RPMI7951 (cell line): Measurements from ENCODE around the gene ADAMTS18. TPM values are rescaled to one million over a fixed set of nuclear protein-coding genes. Genes with fewer than 3 reads are reported as not detected.
A peak's percentile ranks its signal among the peaks of the same experiment; 100 is the strongest.
"Not testable (repeated sequence)": the region's sequence is repeated elsewhere in the genome, so short reads cannot be mapped to it uniquely, and the experiment has no call there.

Source experiments
- DNase-seq: peaks from one replicate; pipeline ENCODE4 v3.0.0-alpha.2; 2012; ENCODE audit warnings: low read depth
- total RNA-seq: library from RNA; depleted of rRNA; stranded (reverse); fragments of >200 nt; shearing (Covaris generic); gene quantifications from 2 replicates; pipeline ENCODE4 v1.2.3, GENCODE V29; 2014; rRNA removed

The ADAMTS18 gene, protein sequence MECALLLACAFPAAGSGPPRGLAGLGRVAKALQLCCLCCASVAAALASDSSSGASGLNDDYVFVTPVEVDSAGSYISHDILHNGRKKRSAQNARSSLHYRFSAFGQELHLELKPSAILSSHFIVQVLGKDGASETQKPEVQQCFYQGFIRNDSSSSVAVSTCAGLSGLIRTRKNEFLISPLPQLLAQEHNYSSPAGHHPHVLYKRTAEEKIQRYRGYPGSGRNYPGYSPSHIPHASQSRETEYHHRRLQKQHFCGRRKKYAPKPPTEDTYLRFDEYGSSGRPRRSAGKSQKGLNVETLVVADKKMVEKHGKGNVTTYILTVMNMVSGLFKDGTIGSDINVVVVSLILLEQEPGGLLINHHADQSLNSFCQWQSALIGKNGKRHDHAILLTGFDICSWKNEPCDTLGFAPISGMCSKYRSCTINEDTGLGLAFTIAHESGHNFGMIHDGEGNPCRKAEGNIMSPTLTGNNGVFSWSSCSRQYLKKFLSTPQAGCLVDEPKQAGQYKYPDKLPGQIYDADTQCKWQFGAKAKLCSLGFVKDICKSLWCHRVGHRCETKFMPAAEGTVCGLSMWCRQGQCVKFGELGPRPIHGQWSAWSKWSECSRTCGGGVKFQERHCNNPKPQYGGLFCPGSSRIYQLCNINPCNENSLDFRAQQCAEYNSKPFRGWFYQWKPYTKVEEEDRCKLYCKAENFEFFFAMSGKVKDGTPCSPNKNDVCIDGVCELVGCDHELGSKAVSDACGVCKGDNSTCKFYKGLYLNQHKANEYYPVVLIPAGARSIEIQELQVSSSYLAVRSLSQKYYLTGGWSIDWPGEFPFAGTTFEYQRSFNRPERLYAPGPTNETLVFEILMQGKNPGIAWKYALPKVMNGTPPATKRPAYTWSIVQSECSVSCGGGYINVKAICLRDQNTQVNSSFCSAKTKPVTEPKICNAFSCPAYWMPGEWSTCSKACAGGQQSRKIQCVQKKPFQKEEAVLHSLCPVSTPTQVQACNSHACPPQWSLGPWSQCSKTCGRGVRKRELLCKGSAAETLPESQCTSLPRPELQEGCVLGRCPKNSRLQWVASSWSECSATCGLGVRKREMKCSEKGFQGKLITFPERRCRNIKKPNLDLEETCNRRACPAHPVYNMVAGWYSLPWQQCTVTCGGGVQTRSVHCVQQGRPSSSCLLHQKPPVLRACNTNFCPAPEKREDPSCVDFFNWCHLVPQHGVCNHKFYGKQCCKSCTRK (N-terminal part only)
- total RNA-seq, result not detected in 2 replicates

GRCh38 chr16:77434530-77435271 lies at the start of gene ADAMTS18:
ADAMTS18 (minus strand) TSS chr16:77435034; CDS start chr16:77434695, 339 bp downstream.
- DNase-seq, result no peak

DNA sequence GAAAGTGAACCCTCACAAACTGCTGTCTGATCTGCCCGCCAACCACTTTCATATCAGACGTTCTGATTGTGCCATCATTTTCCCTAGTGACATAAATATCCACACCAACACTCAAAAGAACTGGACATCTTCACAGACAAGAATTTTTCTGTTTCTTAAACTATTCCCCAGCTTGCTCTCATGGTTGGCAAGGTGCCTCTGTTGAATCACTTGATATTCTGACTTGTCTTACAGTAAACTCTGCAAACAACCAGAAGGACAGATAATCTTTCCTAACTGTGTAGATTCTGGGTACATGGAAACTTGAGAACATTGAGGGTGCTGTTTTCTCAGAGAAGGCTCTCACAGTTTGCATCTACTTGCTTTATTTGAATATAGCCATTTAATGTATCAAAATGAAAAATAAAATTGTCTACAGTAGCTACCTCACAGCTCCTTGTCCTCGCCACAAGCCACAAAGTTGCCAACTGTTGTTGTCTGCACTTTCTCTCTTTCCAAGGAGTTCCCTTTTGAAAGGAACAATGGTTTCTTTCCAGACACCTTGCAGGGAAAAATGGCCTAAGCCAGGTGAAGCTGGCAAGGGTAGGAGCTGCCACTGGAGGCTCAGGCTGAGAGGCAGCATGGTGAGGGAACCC lies 46.0 kb upstream of the ADAMTS18 start:
- no peak for DNase-seq

- DNase-seq, result no peak
Observed at GRCh38 chr16:77472262-77472661, 37.4 kb upstream of the ADAMTS18 start.

GRCh38 chr16:77470851-77471250 lies 36.0 kb upstream of the ADAMTS18 start:
- no peak for DNase-seq

GRCh38 chr16:77469634-77470033 lies 34.8 kb upstream of the ADAMTS18 start:
- no peak for DNase-seq

GRCh38 chr16:77468831-77469230 lies 34.0 kb upstream of the ADAMTS18 start:
- DNase-seq, result no peak

DNA sequence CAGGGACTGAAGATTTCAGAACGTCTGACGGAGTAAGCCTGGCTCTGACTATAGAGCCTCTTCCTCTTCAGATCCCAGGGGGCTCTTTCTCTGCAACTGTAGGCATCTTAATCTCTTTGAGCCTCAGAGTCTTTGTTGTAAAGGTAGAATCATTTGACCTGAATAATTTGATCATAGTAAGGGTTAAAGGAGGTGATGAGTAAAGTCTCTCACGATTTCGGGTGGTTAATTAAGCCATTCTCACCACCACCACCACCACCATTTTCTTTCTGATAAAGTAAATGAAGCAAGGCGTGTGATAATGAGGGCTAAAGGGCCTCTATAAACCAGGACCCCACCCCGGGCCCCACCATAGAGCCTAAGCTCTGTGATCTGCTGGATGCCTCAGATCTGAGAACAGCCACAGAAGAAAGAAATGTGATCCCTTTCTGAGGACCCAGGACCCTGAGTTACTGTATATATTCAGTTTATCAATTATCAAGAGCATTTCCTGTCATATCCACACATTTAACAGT lies 33.0 kb upstream of the ADAMTS18 start:
- no peak for DNase-seq

DNA sequence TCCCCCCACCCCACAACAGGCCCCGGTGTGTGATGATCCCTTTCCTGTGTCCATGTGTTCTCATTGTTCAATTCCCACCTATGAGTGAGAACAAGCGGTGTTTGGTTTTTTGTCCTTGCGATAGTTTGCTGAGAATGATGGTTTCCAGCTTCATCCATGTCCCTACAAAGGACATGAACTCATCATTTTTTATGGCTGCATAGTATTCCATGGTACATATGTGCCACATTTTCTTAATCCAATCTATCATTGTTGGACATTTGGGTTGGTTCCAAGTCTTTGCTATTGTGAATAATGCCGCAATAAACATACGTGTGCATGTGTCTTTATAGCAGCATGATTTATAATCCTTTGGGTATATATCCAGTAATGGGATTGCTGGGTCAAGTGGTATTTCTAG lies 28.8 kb upstream of the ADAMTS18 start:
- DNase-seq, result not testable (repeated sequence)

- no peak for DNase-seq
Observed at GRCh38 chr16:77462894-77463293, 28.1 kb upstream of the ADAMTS18 start.

GRCh38 chr16:77459534-77460254 lies 24.9 kb upstream of the ADAMTS18 start:
- no peak for DNase-seq

DNA sequence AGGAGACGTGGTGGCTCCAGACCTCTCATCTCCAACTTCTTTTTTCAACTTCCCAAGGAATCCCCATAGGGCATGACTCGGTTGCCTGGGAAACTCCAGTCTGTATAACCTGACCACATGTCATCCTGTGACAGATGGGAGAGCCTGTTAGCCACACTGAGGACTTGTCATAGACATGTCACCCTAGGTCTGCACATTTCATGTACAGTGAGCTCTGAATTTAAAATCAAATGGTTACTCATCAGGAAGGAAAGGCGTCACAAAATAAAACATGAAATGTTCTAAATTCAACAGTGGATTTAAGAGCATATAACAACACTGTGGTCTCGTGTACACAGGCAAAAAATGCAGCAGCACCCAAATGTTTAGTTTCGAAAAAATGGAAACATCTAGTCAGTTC lies 22.2 kb upstream of the ADAMTS18 start:
- DNase-seq, result peak; percentile 3

GRCh38 chr16:77452243-77452642 lies 17.4 kb upstream of the ADAMTS18 start:
- DNase-seq, result no peak

DNA sequence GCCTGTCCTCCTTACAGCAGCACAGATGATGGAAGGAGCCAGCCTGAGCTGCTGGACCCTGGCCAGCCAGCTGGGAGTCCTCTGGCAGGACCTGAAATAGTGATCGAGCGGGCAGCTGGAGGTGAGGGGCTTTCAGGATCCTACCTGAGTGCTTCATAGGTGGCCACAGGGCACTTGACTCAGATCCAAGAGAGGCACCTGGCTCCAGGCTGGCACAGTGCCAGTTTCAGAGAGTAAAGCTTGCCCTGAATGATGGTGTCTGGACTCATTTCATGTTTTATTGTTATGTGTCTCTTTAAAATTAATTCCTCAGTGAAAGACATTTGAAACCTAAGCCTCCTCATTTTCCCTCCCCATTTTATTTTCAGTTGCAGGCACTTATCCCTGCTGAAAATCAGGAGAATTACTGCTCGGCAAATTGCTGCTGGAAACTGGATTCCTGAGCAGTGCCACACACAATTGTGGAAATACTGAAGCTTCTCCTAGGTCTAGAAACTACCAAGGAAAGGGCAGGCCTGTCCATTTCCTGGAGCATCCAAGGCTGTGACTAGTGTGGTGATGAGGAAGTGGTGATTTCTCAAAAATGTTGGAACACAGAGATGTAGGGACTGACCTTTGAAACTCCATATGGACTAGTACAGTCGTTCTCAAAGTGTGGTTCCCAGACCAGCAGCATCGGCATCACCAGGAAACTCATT lies 16.1 kb upstream of the ADAMTS18 start:
- no peak for DNase-seq

DNA sequence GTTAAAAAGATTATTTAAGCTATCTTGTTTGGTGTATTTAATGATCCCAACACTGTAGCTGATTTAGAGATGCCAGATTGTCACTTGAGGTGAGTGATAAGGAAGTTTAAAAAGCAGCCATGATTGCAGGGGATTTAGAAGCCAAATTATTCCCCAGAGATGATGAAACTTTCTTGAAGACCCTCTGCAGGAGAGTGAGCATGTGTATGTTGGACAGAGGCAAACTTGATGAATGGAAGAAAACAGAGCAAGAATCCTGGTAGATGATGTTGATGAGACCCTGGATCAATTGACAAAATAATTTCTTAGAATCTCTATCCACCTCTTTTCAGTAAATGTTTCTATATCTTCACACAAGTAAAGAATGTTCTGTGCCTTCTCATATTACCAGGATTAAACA lies 14.4 kb upstream of the ADAMTS18 start:
- DNase-seq, result no peak

- DNase-seq, result no peak
Observed at GRCh38 chr16:77445324-77445723, 10.5 kb upstream of the ADAMTS18 start.

- no peak for DNase-seq
Observed at GRCh38 chr16:77444147-77444460, 9.3 kb upstream of the ADAMTS18 start.

DNA sequence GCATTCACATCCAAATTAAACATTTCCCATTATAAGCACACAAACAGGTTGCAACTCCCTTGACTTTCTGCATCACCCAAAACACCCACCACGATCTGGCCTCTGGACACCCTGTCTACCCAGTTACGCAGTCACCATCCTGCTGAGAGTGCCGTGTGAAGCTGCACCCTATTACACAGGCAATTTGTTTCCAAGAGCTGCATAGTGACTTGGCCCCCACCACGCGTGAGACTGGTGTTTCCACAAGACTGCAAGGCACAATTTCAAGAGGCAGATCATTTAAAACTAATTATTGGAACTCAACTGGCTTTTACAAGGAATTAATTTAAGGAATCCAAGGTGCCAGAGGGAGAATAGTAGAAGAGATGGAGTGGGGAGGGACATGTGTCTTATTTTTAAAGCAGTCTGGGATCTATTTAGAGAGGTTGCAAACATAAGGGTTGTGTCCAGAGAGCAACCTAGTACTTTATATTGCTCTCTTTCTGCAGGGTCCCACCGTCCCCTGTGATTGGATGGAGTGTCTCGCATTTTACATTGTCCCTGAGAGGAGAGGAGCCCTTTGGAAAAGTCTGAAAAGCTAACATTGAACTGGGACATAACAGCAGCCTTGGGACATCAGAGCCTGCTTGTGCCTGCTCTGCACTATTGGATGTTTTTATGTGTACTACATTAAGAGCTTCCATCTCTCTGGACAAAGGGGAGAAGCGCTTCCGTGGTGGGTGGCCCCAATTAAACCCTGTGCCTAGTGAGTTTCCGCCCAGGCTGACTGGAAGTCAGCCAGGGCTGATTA lies 8.7 kb upstream of the ADAMTS18 start:
- no peak for DNase-seq

DNA sequence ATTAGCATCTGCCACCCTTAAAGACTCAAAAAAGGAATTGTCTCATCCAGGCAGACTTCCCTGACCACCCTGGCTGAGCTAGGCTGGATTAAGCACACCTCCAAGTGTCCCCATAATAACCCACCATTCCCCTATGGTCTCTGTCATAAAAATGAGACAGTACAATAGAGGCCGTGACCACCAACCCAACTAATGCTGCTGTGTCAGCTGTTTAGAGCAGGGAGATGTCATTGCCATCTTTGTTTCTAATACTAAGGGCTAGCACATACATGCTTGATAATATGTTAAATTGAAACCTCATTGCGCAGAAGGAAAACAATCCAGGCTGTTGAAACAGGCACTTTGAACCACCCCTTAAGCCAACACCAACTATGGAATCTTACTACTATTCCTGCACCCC lies 7.2 kb upstream of the ADAMTS18 start:
- DNase-seq, result no peak

GRCh38 chr16:77439106-77439505 lies 4.3 kb upstream of the ADAMTS18 start:
- no peak for DNase-seq
